ENCODE results near the gene NIPAL1. TPM values are rescaled to one million over a fixed set of nuclear protein-coding genes. Genes with fewer than 3 reads are reported as not detected.

The NIPAL1 gene
- total RNA-seq, 4 donors from 2014 or later, result 40.2 to 65.8 (median 60.0) TPM

- WGBS, 2 donors, result 50 to 56% methylated on average over 5 of the region's 5 CpGs
- DNase-seq (ENCODE audit: low spot score in 2 of 2), result no peak
- TF ChIP-seq, protein P1, sequence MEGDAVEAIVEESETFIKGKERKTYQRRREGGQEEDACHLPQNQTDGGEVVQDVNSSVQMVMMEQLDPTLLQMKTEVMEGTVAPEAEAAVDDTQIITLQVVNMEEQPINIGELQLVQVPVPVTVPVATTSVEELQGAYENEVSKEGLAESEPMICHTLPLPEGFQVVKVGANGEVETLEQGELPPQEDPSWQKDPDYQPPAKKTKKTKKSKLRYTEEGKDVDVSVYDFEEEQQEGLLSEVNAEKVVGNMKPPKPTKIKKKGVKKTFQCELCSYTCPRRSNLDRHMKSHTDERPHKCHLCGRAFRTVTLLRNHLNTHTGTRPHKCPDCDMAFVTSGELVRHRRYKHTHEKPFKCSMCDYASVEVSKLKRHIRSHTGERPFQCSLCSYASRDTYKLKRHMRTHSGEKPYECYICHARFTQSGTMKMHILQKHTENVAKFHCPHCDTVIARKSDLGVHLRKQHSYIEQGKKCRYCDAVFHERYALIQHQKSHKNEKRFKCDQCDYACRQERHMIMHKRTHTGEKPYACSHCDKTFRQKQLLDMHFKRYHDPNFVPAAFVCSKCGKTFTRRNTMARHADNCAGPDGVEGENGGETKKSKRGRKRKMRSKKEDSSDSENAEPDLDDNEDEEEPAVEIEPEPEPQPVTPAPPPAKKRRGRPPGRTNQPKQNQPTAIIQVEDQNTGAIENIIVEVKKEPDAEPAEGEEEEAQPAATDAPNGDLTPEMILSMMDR (IDR thresholded peaks at IDR 0.05), result no peak
- no peak for TF ChIP-seq POLR2A (IDR thresholded peaks at IDR 0.05)
- intact Hi-C loops (cut with DNase I; ENCODE audit: low total_unique reads), result no loop called here
- no peak overlapping the region for H3K4me3 ChIP-seq (ENCODE audit: low read depth, poor library complexity, severe bottlenecking)
Measured at GRCh38 chr4:48058617-48059530, 42.3 kb downstream of the NIPAL1 start.

DNA sequence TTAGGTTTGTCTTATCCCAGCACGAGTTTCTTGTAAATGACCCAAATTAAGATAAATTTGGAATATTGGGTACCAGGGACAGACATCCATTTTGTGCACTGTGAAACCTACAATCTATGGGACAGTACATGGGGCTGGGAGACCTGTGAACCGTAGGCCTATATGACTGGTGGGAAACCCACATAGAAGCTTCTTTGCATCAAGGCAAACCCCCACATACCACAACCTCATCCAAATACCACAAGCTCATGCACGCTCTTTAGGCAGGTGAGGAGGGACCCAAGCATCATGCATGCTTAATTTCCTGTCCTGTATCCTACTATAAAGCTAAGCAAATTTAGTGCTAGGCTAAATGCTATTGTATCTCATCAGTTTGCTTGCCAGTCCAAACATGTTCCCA is 47.8 kb downstream of the NIPAL1 start:
- TF ChIP-seq, protein P1 (IDR thresholded peaks at IDR 0.05), result no peak
- no peak for TF ChIP-seq POLR2A (IDR thresholded peaks at IDR 0.05)
- WGBS, 2 donors, result 80 to 85% methylated on average over 3 of the region's 3 CpGs
- H3K4me3 ChIP-seq (ENCODE audit: low read depth, poor library complexity, severe bottlenecking), result no peak overlapping the region
- DNase-seq (ENCODE audit: low spot score in 2 of 2), result no peak
- intact Hi-C loops (cut with DNase I; ENCODE audit: low total_unique reads), result no loop called here

DNA sequence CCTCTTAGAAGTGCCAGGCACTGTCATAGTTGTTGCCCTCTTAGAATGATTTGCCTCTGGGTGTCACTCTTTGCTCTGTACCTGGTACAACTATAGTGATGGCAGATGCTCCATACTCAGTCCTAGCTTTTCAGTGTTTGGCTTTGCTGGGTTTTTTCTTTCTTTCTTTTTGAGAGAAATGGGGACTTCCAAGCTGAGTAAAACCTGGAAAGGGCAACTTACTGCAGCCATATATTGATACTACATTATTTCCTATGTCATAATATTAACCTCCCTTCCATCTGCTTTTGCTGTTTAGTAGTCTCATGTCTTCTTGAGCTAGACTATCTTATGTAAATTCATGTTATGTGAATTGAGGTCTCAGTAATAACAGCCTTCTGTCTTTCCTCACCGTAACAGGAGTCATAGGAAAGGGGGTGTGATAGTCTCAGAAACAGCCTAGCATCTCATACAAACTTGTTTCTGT is 49.0 kb downstream of the NIPAL1 start:
- no peak overlapping the region for H3K4me3 ChIP-seq (ENCODE audit: low read depth, poor library complexity, severe bottlenecking)
- 88 to 95% methylated on average over 1 of the region's 1 CpG for WGBS, 2 donors
- no peak for TF ChIP-seq POLR2A (IDR thresholded peaks at IDR 0.05)
- TF ChIP-seq, protein P1 (IDR thresholded peaks at IDR 0.05), result no peak
- intact Hi-C loops (cut with DNase I; ENCODE audit: low total_unique reads), result no loop called here
- no peak for DNase-seq (ENCODE audit: low spot score in 2 of 2)

GRCh38 chr4:48067536-48067935 is 51.0 kb downstream of the NIPAL1 start:
- 80 to 94% methylated on average over 9 of the region's 9 CpGs for WGBS, 2 donors
- intact Hi-C loops (cut with DNase I; ENCODE audit: low total_unique reads), result no loop called here
- H3K4me3 ChIP-seq (ENCODE audit: low read depth, poor library complexity, severe bottlenecking), result no peak overlapping the region
- DNase-seq (ENCODE audit: low spot score in 2 of 2), result no peak
- TF ChIP-seq POLR2A (IDR thresholded peaks at IDR 0.05), result no peak
- TF ChIP-seq, protein P1 (IDR thresholded peaks at IDR 0.05), result no peak

- TF ChIP-seq, protein P1 (IDR thresholded peaks at IDR 0.05), result no peak
- TF ChIP-seq POLR2A (IDR thresholded peaks at IDR 0.05), result no peak
- no peak overlapping the region for H3K4me3 ChIP-seq (ENCODE audit: low read depth, poor library complexity, severe bottlenecking)
- intact Hi-C loops (cut with DNase I; ENCODE audit: low total_unique reads), result no loop called here
- no peak for DNase-seq (ENCODE audit: low spot score in 2 of 2)
- 82 to 97% methylated on average over 2 of the region's 2 CpGs for WGBS, 2 donors
Measured at GRCh38 chr4:48068182-48068581, 51.6 kb downstream of the NIPAL1 start.

All from lower leg skin (tissue), 4 donors.